Endothelial cell of umbilical vein (primary cell): ENCODE results near the gene SLIT1. TPM values are rescaled to one million over a fixed set of nuclear protein-coding genes. Genes with fewer than 3 reads are reported as not detected.

Experiments used
- BruUV-seq: library from RNA; stranded (reverse); fragments of 400-500 nt; replicated peaks from 2 replicates; lab custom pipeline; 2021; lab: Mats Ljungman, UMichigan
- CTCF ChIA-PET: fragments of 300-600, 350-600 bp; sonication (Branson Sonifier 250); formaldehyde crosslinking; loops from one replicate; lab custom pipeline; 2021; ENCODE audit warnings: antibody characterized with exemption, inconsistent platforms; lab: Charles Lee
- POLR2A ChIA-PET: fragments of 300-600, 350-600 bp; sonication (Branson Sonifier 250); formaldehyde crosslinking; loops from one replicate; lab custom pipeline; 2021; ENCODE audit warnings: antibody characterized with exemption, inconsistent platforms; lab: Charles Lee
- DNase-seq: peaks from one replicate; pipeline ENCODE4 v3.0.0-alpha.2; 2011; ENCODE audit warnings: low read depth, low spot score
- FAIRE-seq: peaks from 2 replicates; lab custom pipeline; 2011; peaks lifted over from hg19 to GRCh38; lab: Jason Lieb, UNC
- H2AFZ ChIP-seq: 2 replicates; pipeline ENCODE4 v1.6.0; 2012; ENCODE audit warnings: low read depth, low read length, control low read depth, inconsistent platforms
- H3K27ac ChIP-seq: 2 replicates; pipeline ENCODE4 v1.5.1; 2011; ENCODE audit warnings: low read depth, mild to moderate bottlenecking, control low read depth, low read length, moderate library complexity; ENCODE audit not compliant: insufficient read depth
- H3K27me3 ChIP-seq, 2 experiments: 2 replicates each; pipeline versions ENCODE4 v1.6.0 to v1.6.1; 2011; ENCODE audit warnings: low read length in 2 of 2, mixed read lengths in 1 of 2; ENCODE audit not compliant: control insufficient read depth in 2 of 2, insufficient read depth in 2 of 2
- H3K36me3 ChIP-seq, 2 experiments: 2 replicates in 1 of 2; 3 replicates in 1 of 2; pipeline ENCODE4 v1.5.1; 2011; ENCODE audit warnings: low read length in 2 of 2, mild to moderate bottlenecking in 1 of 2, moderate library complexity in 1 of 2; ENCODE audit not compliant: control insufficient read depth in 2 of 2, insufficient read depth in 2 of 2; ENCODE audit errors: extremely low read depth in 1 of 2
- H3K4me1 ChIP-seq: 3 replicates; pipeline ENCODE4 v1.5.1; 2011; ENCODE audit warnings: mild to moderate bottlenecking, low read length; ENCODE audit not compliant: control insufficient read depth, insufficient read depth; ENCODE audit errors: extremely low read depth
- H3K4me2 ChIP-seq: 2 replicates; pipeline ENCODE4 v1.6.1; 2011; ENCODE audit warnings: low read length, control low read depth, mixed read lengths; ENCODE audit not compliant: insufficient read depth
- H3K4me3 ChIP-seq, 3 experiments: fragments of 200-600 bp in 1 of 3; sonication (generic), shearing (Covaris generic) in 1 of 3; replicated peaks in 1 of 3; 2 replicates each; pipeline ENCODE4 v1.5.1; 2011 to 2016; ENCODE audit warnings: control low read depth in 3 of 3, low read length in 3 of 3, mild to moderate bottlenecking in 2 of 3, inconsistent platforms in 1 of 3, low read depth in 1 of 3, moderate library complexity in 1 of 3; ENCODE audit not compliant: insufficient read depth in 1 of 3
- H3K79me2 ChIP-seq: 2 replicates; pipeline ENCODE4 v1.6.0; 2012; ENCODE audit warnings: low read length, inconsistent platforms; ENCODE audit not compliant: control insufficient read depth, insufficient read depth
- H3K9ac ChIP-seq: replicated peaks from 2 replicates; pipeline ENCODE3; 2011; ENCODE audit warnings: low read length, control low read depth; ENCODE audit not compliant: insufficient read depth; ENCODE audit errors: extremely low read depth
- H3K9me1 ChIP-seq: replicated peaks from 3 replicates; pipeline ENCODE4 v1.6.0; 2011; ENCODE audit warnings: mild to moderate bottlenecking, low read length; ENCODE audit not compliant: control insufficient read depth, insufficient read depth; ENCODE audit errors: extremely low read depth
- H3K9me3 ChIP-seq: replicated peaks from 2 replicates; pipeline ENCODE4 v1.5.1; 2012; ENCODE audit warnings: low read length, inconsistent platforms; ENCODE audit not compliant: control insufficient read depth, insufficient read depth
- H4K20me1 ChIP-seq: replicated peaks from 2 replicates; pipeline ENCODE3; 2011; ENCODE audit warnings: mild to moderate bottlenecking, low read length; ENCODE audit not compliant: control insufficient read depth, insufficient read depth; ENCODE audit errors: extremely low read depth
- CTCF ChIP-seq, 2 donors: IDR thresholded peaks; 1 replicate in 1 of 2; 2 replicates in 1 of 2; pipeline ENCODE4 v1.5.1; 2011; ENCODE audit warnings: low read length in 2 of 2, mild to moderate bottlenecking in 2 of 2, moderate library complexity in 2 of 2, control low read depth in 1 of 2, inconsistent platforms in 1 of 2, low read depth in 1 of 2; ENCODE audit not compliant: insufficient read depth in 1 of 2; ENCODE audit errors: extremely low read depth in 1 of 2
- EZH2 ChIP-seq: IDR thresholded peaks from 2 replicates; pipeline ENCODE4 v1.6.1; 2012; ENCODE audit warnings: borderline replicate concordance, low read depth, mild to moderate bottlenecking, moderate library complexity, low read length, inconsistent platforms; ENCODE audit not compliant: severe bottlenecking
- FOS ChIP-seq: IDR thresholded peaks from 2 replicates; pipeline ENCODE4 v1.6.1; 2011; ENCODE audit warnings: mild to moderate bottlenecking, low read length, moderate library complexity, borderline replicate concordance; ENCODE audit not compliant: insufficient read depth
- GATA2 ChIP-seq: IDR thresholded peaks from 2 replicates; pipeline ENCODE4 v1.7.0; 2011; ENCODE audit warnings: low read depth, mild to moderate bottlenecking, moderate library complexity, mixed read lengths, low read length; ENCODE audit not compliant: insufficient read length, insufficient read depth
- JUN ChIP-seq: IDR thresholded peaks from 2 replicates; pipeline ENCODE4 v1.6.1; 2011; ENCODE audit warnings: borderline replicate concordance, low read depth; ENCODE audit not compliant: insufficient read length, insufficient read depth
- MAX ChIP-seq: IDR thresholded peaks from 2 replicates; pipeline ENCODE4 v1.6.1; 2011; ENCODE audit not compliant: insufficient read depth, insufficient read length
- MYC ChIP-seq: IDR thresholded peaks from one replicate; pipeline ENCODE4 v1.6.1; 2011; ENCODE audit warnings: mild to moderate bottlenecking, low read depth, low read length
- POLR2A ChIP-seq: IDR thresholded peaks from 2 replicates; pipeline ENCODE4 v1.6.1; 2012; ENCODE audit warnings: low read depth, mild to moderate bottlenecking, control low read depth, low read length
- POLR2AphosphoS5 ChIP-seq: IDR thresholded peaks from 2 replicates; pipeline ENCODE4 v1.6.1; 2012; ENCODE audit warnings: low read depth, mild to moderate bottlenecking, control low read depth, low read length, moderate library complexity; ENCODE audit not compliant: insufficient read depth
- dilution Hi-C: fragments of 300-500 bp; cut with MboI; formaldehyde crosslinking; loops from one replicate; pipeline ENCODE4 v1.15.0; 2019; ENCODE audit warnings: low sequenced_read_pairs; ENCODE audit not compliant: extremely low pct_ligation_motif_present
- intact Hi-C: fragments of 100-400 bp; cut with micrococcal nuclease; formaldehyde crosslinking; loops from one replicate; pipeline ENCODE4 v1.10.0; 2022
- polyA plus RNA-seq, 4 experiments: library from polyadenylated mRNA; depleted of rRNA in 3 of 4; stranded (reverse) in 3 of 4; unstranded in 1 of 4; fragments of >200 nt; gene quantifications; 2 replicates each; pipeline versions ENCODE4 v1.2.1 to v1.2.3, GENCODE V29; 2011 to 2012; ENCODE audit warnings: missing spikeins in 1 of 4
- total RNA-seq: library from RNA; stranded (reverse); gene quantifications from 2 replicates; pipeline ENCODE4 v1.2.3, GENCODE V29; 2021

Gene SLIT1
- total and polyA plus RNA-seq, 2 donors (not counting 3 experiments of a cell fraction or from before 2014, with no cell fraction given), result 0.04 to 0.20 TPM

- Histone ChIP-seq H3K27me3 (peaks cover 0 to 2% of the 10 kb centered on the region in 2 experiments), H3K4me1 (no peaks in the 10 kb centered on the region), H3K36me3 (no peaks in the 10 kb centered on the region), H3K9me1 (no peaks in the 10 kb centered on the region), H3K79me2 (no peaks in the 10 kb centered on the region), H3K9me3 (no peaks in the 10 kb centered on the region), H2AFZ (no peak overlapping the region), H4K20me1 (no peaks in the 10 kb centered on the region), H3K9ac (no peak overlapping the region), H3K4me3 (no peak overlapping the region), H3K27ac (no peak overlapping the region), H3K4me2 (no peak overlapping the region)
- BruUV-seq, result no TSS peak
- FAIRE-seq (no peak), DNase-seq (no peak)
- POLR2A ChIA-PET, result no interaction called here
- intact Hi-C loops (no loop called here), dilution Hi-C loops (no loop called here)
- CTCF ChIA-PET, result interaction anchor here (1.1 to 1.2 kb wide), 2 partner anchors 9 to 143 kb away, joined by 3 to 4 read pairs; no protein-coding TSS in a partner anchor
- TF ChIP-seq POLR2A, result no peak
- TF ChIP-seq CTCF (IDR thresholded peaks at IDR 0.05; ENCODE audit: extremely low read depth in 1 of 2, insufficient read depth in 1 of 2, low read depth in 1 of 2, low read length in 2 of 2), result no peak
- TF ChIP-seq MYC, result no peak
- TF ChIP-seq FOS, result no peak
- no peak for TF ChIP-seq MAX
- TF ChIP-seq JUN, result no peak
- TF ChIP-seq POLR2AphosphoS5, result no peak
- TF ChIP-seq GATA2, result no peak
- TF ChIP-seq EZH2, result no peak
Measured at GRCh38 chr10:97067716-97068391, 117.9 kb downstream of the SLIT1 start.
